Bronchial epithelial cell (primary cell): ENCODE measurements around the gene ASPSCR1. TPM values are rescaled to one million over a fixed set of nuclear protein-coding genes. Genes with fewer than 3 reads are reported as not detected.

Source experiments
- DNase-seq: peaks from one replicate; pipeline ENCODE4 v3.0.0-alpha.2; 2010; ENCODE audit warnings: low read depth
- FAIRE-seq: peaks from 2 replicates; lab custom pipeline; 2011; peaks lifted over from hg19 to GRCh38; lab: Jason Lieb, UNC
- H3K27me3 ChIP-seq: 2 replicates; pipeline ENCODE4 v1.5.1; 2011; ENCODE audit warnings: low read length; ENCODE audit not compliant: control insufficient read depth, insufficient read depth
- H3K36me3 ChIP-seq: 2 replicates; pipeline ENCODE4 v1.5.1; 2011; ENCODE audit warnings: low read length; ENCODE audit not compliant: control insufficient read depth, insufficient read depth
- H3K4me3 ChIP-seq: 2 replicates; pipeline ENCODE4 v1.5.1; 2011; ENCODE audit warnings: mild to moderate bottlenecking, low read depth, low read length, control low read depth
- CTCF ChIP-seq: IDR thresholded peaks from 2 replicates; pipeline ENCODE4 v1.5.1; 2011; ENCODE audit warnings: mild to moderate bottlenecking, moderate library complexity, low read length, control low read depth, inconsistent platforms; ENCODE audit not compliant: insufficient read depth, severe bottlenecking
- total RNA-seq: library from RNA; depleted of rRNA; stranded (reverse); fragments of >200 nt; gene quantifications from 2 replicates; pipeline ENCODE4 v1.2.1, GENCODE V29; 2014

The ASPSCR1 gene
- total RNA-seq, 1 donor from 2014 or later: 22.6 TPM

- peaks cover 6% of the 10 kb centered on the region for H3K36me3 ChIP-seq
- H3K27me3 ChIP-seq: no peaks in the 10 kb centered on the region
- TF ChIP-seq CTCF: no peak
- DNase-seq: no peak
- FAIRE-seq: no peak
- H3K4me3 ChIP-seq: no peak overlapping the region
Observed at GRCh38 chr17:81939881-81940385, 37.5 kb upstream of the ASPSCR1 start.

GRCh38 chr17:81940538-81941483, 36.6 kb upstream of the ASPSCR1 start:
- no peaks in the 10 kb centered on the region for H3K27me3 ChIP-seq
- peaks cover 1% of the 10 kb centered on the region for H3K36me3 ChIP-seq
- no peak for TF ChIP-seq CTCF
- FAIRE-seq (no peak), DNase-seq (no peak)
- no peak overlapping the region for H3K4me3 ChIP-seq

- Histone ChIP-seq H3K36me3 (no peaks in the 10 kb centered on the region), H3K27me3 (no peaks in the 10 kb centered on the region), H3K4me3 (no peak overlapping the region)
- FAIRE-seq: no peak
- DNase-seq: no peak
- TF ChIP-seq CTCF: no peak
Observed at GRCh38 chr17:81941484-81942166, 35.8 kb upstream of the ASPSCR1 start.

DNA sequence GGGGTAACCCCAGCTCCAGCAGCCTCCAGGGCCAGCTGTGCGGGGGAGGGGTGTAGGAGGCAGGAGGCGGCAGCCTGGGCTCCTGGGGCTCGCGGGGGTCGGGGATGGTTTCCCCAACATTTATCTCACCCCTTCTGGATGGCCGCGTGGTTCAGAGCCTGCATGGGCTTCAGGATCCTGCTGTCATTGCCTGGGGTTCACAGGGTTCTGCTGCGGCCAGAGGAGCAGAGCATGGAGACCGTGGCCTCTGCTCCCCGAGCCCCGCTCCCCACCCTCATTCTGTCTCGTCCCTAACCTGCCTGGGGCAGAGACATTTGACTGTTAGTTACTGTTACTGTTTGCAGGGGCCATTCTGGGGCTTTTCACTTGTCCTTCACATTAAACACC, 35.3 kb upstream of the ASPSCR1 start:
- H3K27me3 ChIP-seq: no peaks in the 10 kb centered on the region
- no peak for FAIRE-seq

GRCh38 chr17:81944858-81945257, 32.6 kb upstream of the ASPSCR1 start:
- Histone ChIP-seq H3K4me3 (no peak overlapping the region), H3K27me3 (no peaks in the 10 kb centered on the region), H3K36me3 (no peaks in the 10 kb centered on the region)
- no peak for DNase-seq
- no peak for FAIRE-seq
- no peak for TF ChIP-seq CTCF

More for the DNA sequence above, 35.3 kb upstream of the ASPSCR1 start:
- Histone ChIP-seq H3K36me3 (no peaks in the 10 kb centered on the region), H3K4me3 (no peak overlapping the region)
- TF ChIP-seq CTCF: no peak
- DNase-seq: no peak
